EL (cell line): ENCODE data around the gene KIAA1217.
A peak's percentile ranks its signal among the peaks of the same experiment; 100 is the strongest.
"Not testable (repeated sequence)": the region's sequence is repeated elsewhere in the genome, so short reads cannot be mapped to it uniquely, and the experiment has no call there.

Experiments
- DNase-seq: peaks from one replicate; pipeline ENCODE4 v3.0.0-alpha.2; 2016

The KIAA1217 gene

DNA sequence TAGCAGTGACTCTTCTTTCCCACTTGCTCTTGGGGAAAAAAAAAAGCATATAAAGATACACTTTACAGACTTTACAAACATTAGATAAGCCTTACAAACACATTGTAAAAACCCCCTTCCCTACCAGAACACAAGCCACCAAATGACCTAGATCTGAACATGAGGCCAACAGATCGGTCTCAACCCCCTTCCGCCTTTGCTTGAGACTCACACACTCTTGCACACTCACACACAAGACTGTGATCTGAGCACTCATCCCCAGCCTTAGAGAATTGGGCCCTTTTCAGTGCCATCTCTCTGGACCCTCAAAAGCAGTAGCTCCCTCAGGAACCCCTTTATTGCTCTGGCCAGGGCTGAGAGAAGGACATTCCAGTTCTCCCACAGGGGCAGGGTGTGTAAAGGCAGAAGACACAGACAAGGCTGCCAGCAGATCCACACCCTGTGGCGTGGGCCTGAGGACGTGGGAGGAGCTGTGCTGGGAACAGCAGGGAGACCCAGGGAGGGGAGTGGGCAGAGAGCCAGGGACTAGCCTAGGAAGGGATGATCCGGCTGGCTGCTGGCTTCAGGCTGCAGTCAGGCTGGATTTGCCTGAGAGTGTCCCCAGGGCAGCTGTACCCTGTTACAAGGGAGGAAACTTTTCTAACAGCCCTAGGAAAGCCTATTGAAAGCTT, 206.7 kb downstream of the KIAA1217 start:
- DNase-seq = peak; percentile 22

DNA sequence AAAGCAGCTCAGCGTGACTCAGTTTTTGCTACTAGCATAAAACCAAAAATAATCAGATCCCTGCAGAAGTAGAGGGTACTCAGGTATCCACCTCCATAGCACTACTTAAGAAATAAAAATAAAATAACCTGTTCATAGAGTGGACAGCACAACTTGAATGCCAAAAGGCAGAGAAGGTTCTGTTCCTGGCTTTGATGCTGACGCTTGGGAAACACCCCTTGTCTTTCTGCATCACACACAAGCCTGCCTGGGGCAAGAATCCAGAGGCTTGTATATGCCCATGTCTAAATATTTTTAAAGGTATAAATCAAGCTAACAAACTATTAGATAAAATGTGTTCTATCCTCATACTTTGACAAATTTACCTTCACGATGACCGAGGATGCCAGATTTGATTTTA, 207.3 kb downstream of the KIAA1217 start:
- DNase-seq = no peak

DNA sequence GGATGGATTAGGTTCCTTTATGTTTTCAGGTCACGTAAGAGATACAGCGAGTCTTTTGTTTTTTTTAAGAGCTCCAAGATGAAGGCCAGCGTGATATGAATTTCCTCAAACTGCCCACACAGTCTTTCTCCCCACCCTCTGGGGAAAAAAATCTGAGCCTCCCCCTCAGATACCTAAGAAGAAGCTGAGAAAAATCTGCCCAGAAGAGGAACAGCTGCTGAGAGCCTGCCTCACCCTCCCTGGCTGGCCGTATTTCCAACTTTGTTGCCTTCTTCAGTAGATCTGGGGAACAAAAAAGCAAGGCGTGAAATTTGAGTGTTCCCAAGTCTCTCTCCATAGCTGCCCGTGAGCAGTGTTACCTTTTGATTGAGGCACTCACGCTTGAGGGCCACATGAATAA, 208.1 kb downstream of the KIAA1217 start:
- DNase-seq = no peak

DNA sequence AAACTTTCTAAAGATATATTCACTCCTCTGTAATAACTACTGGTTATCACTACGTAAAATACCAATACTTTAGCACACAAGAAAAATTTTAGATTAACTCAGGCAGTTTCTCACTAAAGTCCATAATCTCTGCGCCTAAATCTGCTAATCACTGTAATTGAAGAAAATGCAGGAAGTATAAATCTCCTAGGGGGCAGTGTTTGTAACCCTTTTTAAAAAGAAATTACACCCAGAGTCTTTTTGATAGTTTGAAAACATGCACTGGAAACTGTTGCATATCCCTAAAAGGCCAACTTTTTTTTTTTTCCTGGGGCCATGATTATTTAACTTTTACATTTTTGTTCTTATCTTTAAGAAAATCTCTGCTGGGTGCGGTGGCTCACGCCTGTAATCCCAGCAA, 209.6 kb downstream of the KIAA1217 start:
- DNase-seq = no peak

DNA sequence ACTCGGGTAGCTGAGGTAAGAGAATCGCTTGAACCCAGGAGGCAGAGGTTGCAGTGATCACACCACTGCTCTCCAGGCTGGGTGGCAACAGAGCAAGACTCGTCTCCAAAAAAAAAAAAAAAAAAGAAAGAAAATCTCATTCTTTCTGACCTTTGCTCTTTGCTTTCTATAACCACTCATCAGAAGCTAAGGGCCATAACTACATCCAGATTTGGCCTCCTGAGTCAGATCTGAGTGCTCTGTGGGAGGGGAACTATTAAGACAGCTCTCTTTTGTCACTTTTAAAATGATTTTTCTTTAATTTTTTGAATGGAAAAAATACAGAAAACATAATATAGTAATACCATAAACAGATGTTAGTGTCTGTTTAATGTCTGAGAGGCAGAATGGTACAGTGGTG, 210.1 kb downstream of the KIAA1217 start:
- no peak for DNase-seq

DNA sequence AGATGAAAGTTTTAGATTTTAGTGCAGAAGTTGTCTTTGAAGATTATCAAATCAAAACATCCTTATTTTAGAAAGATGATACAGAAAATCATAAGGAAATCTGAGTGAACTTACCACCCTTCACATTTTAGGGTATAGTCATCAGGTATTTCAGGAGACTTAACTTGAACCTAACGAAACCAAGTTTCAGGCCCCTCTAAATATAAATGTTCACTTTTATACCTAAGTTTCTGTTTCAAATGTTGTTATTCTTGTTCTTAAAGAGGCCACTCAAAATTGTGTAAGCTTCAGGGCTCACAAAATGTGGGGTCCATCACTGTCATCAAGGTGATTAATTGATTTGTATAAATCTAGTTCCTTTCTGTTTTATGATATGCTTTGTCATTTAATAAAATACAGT, 216.2 kb downstream of the KIAA1217 start:
- no peak for DNase-seq

DNA sequence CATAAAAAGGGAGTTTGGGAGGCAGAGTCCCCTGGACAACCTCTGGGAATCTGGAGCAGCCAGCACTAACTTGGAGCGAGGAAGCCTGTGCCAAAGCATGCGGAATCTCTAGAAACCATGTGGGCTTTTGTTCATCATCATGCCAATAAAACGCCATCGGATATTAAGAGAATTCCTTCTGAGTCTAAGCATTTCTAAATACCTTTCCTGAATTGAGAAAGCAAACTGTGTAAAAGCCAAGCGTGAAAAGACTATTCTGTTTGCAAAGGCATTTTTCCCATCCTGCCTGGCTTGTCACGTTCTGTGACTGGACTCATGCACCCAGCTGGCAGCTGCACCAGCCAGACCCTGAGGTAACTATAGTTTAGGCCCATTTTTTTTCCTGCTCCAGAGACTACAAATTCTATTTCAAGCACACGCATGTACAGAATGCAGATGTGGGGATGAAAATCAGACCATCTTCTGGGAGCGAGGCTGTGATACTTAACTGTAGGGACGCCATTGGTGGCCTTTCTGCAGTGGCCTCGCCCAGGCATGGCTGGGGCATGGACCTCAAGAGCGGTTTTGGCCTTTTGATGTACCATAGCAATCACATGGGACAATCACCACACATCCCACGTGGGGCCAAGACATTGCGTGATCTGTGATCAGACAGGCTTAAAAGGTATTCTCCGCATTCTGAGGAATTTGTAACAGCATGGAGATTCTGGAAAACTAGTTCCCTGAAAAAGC, 218.9 kb downstream of the KIAA1217 start:
- no peak for DNase-seq

DNA sequence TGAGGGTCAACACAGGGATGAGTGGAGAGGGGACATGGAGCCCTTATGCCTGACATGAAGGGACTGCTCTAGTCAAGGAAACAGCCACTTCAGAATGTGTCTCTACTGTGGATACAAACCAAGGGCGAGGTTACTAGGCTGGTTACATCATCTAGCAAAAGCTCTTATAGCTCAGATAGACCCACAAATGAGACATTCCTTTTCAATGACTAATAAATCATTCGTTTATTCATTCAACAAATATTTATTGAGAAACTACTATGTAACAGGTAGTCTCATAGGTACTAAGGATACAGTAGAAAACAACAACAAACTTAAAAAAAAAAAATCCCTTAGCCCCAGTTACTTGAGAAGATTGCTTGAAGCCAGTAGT, 219.5 kb downstream of the KIAA1217 start:
- DNase-seq = peak; percentile 76

DNA sequence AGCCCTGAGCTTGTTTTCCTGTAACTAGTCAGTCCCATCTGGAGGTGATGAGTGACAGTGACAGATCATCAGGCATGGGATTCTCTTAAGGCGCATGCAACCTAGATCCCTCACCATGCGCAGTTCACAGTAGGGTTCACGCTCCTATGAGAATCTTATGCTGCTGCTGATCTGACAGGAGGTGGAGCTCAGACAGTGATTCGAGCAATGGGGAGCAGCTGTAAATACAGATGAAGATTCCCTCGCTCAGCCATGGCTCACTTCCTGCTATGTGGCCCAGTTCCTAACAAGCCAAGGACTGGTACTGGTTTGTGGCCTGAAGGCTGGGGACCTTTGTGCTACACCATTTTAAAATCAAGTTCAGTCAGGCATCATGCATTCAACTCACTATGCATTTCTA, 221.7 kb downstream of the KIAA1217 start:
- no peak for DNase-seq

DNA sequence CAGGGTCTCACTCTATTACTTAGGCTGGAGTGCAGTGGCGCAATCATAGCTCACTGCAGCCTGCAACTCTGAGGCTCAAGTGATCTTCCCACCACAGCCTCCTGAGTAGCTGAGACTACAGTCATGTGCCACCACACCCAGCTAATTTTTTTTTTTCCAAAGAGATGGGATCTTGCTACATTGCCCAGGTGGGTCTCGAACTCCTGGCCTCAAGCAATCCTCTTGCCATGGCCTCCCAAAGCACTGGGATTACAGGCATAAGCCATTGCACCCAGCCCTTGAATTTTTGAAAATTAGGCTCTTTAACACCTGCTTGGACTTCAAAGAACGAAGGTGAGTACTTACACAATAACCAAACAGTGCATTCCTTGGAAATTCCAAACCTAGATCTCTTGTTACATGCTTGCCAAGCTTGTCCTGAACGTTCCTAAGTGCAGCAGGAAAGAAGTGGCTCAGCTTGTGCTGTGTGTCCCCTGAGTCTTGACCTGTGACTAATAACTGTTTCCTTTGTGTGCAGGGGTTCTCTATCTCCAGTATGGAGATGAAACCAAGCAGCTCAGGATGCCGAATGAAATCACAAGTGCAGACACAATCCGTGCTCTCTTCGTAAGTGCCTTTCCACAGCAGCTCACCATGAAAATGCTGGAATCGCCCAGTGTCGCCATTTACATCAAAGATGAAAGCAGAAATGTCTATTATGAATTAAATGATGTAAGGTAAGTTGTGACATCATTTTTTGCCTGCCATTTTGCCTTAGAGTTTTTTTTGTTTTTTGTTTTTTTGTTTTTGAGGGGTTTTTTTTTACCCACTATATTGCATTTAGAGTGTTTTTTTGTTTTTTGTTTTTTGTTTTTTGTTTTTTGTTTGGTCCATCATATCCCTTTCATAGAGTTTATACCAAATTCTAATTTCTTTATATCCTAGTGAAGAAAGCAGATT, 223.8 kb downstream of the KIAA1217 start:
- DNase-seq = peak; percentile 42

DNA sequence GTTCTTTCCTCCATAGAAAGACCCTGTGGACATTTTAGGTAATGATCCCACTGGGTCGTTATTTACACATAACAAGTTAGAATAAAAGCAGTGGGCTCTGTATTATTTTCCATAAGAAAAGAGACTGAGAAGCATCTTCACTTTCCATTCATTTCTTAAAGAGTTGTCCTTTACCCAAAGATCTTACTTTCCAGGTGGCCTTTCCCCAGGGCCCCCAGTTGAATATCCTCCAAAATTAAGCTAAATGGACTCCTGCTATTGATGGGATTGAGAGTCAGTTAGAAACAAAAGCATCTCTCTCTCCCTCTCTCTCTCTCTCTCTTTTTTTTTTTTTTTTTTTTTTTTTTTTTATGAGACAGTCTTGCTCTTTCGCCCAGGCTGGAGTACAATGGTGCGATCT, 224.8 kb downstream of the KIAA1217 start:
- DNase-seq = no peak

DNA sequence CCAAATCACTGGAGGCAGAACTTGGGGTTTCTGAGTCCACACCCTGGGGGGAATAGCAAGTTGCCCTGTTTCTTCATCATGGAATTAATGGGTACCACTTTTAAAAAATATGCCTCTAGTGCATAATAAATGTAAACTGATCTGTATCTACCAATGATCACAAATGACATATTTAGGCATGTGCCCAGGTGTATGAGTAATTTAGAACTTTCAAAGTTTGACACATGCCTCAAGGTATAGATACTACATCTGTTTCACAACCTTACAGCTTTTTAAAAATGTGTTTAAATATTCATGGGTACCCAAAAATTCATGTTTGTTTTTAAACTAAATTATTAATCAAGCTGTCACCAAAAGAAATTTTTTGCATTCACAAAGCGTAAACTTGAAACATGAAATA, 226.0 kb downstream of the KIAA1217 start:
- DNase-seq = no peak

DNA sequence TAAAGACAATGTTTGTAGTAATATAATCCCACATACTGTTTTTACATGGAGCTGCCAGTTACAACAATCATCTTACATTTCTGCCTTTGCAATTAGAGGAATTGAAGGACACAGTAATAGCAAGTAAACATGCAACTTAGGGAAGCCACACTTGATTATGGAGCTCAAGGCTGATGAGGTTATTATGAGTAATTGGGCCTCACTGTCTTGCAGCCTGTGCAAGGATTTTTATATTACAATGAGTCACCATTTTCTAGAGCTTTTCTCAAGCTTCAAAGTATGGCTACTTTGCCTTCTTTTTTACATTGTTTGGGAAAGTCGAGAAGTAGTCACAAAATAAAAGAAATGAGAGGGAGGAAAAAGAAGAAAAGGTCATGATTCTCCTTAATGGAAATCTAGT, 226.4 kb downstream of the KIAA1217 start:
- DNase-seq = peak; percentile 77

DNA sequence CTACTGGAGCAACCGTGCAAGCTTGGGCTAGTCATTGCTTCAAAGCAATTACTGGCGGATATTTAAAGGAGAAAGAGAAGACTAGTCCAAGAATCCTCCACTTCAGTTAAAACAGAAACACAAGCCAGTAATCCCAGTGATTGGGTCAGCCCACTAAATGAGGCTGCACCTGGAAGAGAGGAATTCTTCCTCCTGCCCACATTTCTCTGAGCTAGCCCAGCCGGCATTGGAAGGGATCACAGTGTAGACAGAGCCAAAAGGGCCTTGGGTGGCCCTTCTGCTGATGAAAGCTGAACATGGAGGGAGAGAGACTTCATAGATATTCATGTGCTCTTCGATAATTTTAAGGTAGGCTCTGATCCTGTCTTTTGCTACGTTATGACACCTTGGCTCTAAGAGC, 228.4 kb downstream of the KIAA1217 start:
- no peak for DNase-seq

DNA sequence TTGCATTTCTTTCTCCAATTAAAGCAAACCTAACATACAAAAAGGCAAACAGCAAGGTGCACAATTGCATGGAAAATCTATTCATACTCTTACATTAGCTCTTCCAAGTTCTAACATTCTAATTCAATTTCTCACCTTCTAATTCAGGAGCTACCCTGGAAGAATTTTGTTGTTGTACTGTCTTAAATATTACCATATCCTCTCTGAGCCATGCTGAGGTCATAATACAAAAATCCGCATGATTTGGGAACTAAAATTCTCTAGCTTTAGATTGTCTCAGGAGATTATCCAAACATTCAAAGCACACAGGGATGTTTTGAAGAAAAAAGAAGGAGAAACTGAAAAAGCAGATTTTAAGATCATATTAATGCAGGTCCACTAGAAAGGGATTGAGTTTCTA, 229.9 kb downstream of the KIAA1217 start:
- DNase-seq = peak; percentile 45

DNA sequence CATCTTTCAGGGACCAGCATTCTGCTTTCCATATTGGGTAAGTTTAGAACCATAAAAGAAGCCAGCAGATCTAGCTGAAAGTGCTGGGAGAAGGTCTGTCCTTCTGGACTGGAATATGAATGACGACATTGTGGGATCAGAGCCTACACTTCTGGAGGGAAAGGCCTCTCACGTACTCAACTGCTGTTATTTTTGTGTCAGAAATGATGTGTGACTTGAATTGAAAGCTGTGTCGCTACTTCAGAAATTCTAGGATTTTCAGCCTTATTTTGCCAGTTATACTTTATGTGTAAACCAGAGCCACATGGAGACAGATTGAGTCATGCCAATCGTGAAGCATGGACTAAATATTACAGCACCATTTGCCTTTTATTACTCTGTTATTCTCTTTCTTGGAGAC, 231.0 kb downstream of the KIAA1217 start:
- no peak for DNase-seq

DNA sequence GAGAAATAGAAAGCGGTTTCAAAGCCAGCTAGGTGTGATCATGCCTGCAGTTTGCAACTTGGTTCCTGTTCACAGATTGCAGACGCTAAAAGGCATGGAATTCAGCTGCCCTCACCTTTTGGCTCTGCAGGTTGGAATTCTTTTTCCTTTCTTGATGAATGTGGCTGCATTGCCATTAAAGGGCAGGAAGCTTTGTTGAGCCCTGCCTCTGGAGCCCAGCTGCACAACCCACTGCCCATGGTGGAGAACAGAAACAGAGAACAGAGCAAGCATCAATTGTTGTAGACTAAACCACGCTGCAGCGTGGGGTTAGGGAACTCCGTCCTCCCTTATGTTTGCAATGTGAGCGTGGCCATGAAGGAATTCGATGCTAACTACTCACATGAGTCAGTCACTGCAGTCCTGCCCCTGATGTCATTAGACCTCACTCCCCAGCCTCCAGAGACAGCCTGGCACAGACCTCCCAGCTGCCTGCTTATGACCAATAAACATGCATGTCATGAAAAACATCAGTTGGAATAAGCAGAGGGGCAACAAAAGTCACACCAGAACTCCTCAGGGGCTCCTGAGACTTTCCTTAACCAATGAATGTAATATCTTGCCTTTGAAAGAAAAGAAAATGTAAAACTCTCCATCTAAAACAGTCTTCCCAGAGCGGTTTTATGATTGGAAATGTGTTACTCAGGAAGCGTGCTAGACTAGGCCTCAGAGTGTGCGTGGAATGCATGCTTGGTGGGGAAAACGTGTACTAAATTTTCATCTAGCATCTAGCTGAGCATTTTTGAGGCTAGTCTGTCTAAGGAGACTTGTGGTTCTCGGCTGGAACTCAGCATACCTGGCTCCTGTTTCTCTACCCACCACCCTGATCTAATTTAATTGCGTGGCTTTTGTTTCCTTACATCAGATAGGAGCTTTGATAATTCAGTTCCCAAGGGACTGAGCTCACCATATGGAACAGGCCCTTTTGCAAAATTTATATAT, 232.2 kb downstream of the KIAA1217 start:
- peak; percentile 81 for DNase-seq

DNA sequence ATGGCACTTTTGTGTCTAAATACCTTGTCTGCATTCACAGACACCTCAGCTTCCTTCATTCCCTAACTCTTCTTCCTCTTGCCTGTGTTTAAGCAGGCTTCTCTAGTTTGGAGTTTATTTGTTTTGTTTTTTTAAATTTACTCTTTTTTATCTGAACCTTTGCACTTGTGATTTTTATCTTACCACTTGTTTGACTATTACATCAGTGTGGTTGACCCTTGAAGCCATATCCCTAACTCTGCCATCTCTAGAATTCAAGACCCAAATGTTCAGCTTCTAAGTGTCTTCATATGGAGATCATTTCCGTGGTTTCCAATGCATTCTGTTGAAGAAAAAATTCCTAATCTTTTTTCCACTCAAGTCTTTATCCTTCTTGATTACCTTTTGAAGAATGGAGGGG, 233.3 kb downstream of the KIAA1217 start:
- DNase-seq = no peak

DNA sequence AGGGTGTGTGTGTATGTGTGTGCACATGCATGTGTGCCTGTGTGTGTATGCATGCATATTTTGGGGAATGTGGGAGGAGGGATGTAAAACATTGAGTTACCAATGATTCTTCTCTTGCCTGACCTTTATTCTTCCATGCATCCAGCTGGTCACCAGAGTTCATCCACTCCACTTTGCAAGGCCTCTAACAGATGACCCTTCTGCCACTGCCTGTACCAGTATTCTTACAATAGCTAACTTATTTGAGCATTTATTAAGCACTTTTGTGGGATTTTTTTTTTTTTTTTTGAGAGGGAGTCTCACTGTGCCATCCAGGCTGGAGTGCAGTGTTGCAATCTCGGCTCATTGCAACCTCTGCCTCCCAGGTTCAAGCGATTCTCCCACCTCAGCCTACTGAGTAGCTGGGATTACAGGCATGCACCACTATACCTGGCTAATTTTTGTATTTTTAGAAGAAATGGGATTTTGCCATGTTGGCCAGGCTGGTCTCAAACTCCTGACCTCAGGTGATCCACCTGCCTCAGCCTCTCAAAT, 233.8 kb downstream of the KIAA1217 start:
- DNase-seq = not testable (repeated sequence)

DNA sequence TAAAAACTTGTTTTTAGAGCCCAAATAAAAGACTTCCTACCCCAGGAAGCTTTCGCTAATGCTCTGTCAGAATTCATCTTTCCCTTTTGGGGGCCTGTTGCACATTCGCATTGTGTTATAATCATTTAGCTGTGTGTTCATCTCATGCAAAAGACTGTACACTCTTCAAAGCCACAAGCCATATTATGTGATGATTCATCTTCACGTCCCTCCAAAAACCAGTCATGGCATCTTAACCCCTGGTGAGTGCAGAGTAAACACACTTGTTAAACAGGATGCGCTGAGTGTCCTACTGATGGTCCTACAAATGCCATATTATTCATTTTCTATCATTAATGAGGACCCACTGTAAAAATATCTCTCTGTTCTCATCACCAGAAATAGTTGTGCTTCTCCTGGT, 235.4 kb downstream of the KIAA1217 start:
- peak; percentile 94 for DNase-seq

DNA sequence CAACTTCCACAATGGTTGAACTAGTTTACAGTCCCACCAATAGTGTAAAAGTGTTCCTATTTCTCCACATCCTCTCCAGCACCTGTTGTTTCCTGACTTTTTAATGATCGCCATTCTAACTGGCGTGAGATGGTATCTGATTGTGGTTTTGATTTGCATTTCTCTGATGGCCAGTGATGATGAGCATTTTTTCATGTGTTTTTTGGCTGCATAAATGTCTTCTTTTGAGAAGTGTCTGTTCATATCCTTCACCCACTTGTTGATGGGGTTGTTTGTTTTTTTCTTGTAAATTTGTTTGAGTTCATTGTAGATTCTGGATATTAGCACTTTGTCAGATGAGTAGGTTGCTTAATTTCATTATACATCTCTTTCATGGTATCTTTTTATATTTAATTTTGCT, 237.0 kb downstream of the KIAA1217 start:
- not testable (repeated sequence) for DNase-seq

DNA sequence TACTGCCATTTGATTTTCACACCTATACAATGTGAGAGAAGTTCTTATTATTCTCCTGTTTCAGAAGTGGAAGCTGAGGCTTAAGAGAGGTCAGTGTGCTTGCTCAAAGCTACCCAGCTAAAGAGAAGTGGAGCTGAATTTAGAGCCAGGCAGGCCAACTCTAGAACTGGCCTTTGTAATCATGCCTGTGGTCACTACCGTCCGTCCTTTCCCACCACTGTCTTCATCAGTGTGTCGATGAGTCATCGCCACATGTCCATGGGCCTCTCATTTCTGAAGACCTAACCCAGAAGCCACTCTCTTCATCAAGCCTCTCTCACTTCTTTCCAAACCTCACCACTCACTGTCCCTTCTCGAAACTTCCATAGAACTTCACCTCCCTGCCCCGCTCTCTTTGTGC, 237.8 kb downstream of the KIAA1217 start:
- peak; percentile 96 for DNase-seq
